HG02943 (cell line): ENCODE data around the gene FABP3.
"Not testable (repeated sequence)": the region's sequence is repeated elsewhere in the genome, so short reads cannot be mapped to it uniquely, and the experiment has no call there.

Experiments
- ATAC-seq: cut with Tn5 transposase; IDR thresholded peaks from one replicate; pipeline ENCODE4 v1.9.1; 2021; ENCODE audit warnings: mild to moderate bottlenecking, low read depth, moderate library complexity; ENCODE audit not compliant: unreplicated experiment

Gene FABP3

DNA sequence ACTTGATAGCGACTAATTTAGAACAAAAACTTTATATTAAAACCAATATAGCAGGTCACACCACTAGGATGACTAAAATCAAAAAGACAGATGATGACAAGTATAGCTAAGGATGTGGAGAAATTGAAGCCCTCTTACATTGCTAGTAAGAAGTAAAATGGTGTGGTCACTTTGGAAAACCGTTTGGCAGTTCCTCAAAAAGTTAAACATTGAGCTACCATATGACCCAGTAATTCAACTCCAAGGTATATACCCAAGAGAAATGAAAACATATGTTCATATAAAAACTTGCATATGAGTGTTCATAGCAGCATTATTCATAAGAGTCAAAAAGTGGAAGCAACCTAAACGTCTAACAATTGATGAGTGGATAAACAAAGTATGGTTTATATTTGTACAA is 27.1 kb upstream of the FABP3 start:
- ATAC-seq: no peak

DNA sequence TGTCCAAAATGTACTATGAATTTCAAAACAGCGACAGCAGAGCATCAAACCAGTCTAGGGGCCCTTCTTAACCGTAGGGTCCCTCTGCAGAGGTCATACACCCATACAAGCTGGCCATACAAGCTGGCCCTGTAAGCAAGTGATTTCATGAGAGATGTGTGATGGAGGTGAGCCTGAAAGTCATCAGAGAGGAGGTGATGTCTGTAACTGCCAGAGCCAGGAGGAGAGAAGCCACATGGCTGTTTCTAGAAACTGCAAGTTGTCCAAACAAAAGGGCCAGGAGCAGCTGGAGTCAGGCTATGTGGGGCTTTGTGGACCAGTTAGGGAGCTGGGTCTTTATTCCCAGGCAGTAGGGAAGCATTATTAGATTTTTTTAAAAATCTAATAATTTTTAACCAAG is 25.4 kb upstream of the FABP3 start:
- no peak for ATAC-seq

DNA sequence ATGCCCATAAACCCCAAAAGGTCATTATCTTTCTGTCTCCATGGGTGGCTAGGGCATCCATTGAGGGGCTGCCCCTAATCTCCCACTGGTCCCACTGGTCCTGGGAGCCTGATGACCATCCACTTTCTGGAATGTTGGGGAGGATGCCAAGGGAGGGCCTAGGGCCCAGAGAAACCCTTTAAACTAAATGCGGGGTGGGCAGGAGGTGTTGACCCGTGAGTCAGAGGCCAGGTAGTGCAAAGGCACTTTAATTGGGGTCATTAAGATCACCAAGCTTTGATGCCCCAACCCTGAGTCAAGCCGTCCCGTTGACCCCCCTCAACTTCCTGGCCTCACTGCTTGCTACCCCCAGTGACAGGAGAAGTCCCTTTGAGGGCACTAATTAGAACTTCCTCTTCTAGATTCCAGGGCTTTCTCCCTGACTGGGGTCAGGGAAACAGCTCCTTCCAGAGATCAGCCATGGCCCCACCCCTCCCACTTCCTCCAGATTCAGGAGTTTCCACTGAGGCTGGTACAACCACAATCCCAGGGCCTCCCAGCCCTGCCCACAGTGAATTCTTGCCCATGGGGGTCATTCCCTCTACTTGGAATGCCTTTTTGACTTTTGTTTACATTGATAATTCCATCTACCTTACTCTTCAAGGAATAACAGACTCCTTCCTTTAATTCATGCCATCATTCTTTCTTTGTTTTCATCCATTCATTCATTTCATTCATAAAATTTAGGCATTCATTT is 24.7 kb upstream of the FABP3 start:
- ATAC-seq: no peak

DNA sequence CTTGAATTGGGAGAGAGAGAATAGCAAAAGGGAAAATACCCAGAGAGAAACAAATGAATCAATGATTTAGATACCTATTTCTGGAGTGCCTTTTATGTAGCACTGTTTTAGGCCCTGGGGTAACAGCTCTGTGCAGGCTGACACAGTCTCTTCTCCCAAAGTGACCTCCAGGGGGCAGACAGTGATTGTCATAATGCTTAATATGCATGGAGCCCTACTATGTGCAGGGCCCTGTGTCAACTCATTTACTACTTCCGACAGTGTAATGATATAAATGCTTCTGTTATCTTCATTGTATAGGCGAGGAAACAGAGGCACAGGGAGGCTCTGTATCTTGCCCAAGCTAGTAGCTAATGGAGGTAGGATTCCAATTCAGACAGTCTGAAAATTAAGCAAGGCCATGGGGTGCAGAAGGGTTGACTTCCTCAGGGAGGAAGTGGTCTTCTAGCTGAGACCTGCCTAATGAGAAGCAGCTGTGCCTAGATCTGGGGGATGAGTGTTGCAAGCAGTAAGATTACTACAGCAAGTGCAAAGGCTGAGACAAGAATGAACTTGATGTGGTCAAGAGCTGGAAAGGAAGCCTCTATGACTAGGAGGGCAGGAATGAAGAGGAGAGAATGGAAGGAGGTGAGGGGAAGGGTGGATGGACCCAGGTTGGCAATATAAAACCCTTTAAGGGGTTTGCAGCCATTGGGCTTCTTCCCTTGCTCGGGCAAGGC is 23.9 kb upstream of the FABP3 start:
- ATAC-seq: no peak

DNA sequence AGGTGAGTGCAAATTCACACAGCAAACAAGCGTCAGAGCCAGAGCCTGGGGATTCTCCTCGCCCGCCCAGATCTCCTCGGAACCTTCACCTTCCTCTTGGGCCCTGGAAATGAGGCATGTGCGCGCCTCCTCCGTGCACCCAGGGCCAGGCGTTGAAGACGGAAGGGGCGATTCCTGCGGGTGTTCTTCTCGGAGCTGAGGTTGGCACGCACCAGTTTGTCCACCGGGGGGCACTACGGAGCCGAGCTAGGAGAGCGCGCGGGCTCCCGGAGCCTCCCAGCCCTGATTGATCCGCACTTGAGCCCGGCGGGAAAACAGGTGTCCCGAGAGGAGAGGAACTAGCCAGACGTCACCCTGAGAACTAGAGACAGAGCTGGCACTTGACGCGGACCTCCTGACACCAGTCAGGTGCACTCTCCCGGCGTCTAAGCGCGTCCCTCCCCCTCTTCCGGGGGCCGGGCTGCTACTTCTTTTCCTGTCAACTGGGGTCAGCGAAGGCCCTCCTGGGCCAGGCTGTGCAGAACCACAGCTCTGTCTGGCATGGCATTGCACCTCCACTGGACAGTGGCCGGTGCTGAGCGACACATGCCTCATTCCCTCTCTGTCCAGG is 21.8 kb upstream of the FABP3 start:
- no peak for ATAC-seq

DNA sequence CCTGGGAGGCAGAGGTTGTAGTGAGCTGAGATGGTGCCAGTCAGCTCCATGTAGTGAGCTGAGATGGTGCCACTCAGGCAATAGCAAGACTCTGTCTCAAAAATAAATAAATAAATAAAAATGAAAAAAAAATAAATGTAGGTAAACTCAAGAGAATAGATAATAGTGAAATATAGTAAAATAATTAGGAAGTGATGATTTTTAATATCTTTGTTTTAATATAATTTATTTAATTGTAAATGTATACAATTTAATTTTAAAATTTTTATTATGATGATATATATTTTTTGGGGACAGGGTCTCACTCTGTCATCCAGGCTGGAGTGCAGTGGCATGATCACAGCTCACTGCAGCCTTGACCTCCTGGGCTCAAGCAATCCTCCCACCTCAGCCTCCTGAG is 20.6 kb upstream of the FABP3 start:
- no peak for ATAC-seq

DNA sequence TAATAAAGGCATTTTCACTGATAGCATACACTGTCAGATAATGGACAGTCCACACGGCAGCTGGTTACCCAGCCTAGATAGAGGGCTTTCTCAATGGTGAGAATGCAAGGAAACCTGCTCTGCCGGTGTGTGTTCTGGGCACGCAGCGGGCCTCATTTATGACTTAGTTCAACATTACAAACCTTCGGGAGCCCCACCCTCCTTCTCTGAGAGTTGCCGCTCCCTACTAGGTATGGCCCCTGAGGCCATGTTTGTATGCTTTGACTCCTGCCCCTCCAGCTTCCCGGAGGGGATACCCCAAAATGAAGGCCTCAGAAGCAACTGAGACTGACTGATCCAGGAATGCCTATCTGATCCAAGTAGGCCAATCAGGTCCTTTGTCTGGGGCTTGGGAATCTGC is 17.2 kb upstream of the FABP3 start:
- ATAC-seq: no peak

DNA sequence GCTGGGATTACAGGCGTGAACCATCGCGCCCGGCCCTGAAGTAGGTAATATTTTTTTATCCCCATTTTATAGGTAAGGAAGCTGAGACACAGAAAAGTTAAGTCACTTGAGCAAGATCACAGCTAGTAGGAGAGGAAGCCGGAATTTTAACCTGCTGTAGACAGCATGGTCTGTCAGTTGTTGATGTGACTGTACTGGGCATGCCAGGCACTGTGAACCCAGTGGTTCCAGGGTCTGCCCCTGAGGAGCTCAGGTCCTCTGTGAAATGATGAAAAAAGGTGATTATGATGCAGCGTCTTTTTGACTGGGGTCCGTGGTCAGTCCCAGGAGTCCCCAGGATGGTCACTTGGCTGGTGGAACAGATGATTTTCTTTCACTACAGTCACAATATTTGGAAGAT is 16.7 kb upstream of the FABP3 start:
- no peak for ATAC-seq

DNA sequence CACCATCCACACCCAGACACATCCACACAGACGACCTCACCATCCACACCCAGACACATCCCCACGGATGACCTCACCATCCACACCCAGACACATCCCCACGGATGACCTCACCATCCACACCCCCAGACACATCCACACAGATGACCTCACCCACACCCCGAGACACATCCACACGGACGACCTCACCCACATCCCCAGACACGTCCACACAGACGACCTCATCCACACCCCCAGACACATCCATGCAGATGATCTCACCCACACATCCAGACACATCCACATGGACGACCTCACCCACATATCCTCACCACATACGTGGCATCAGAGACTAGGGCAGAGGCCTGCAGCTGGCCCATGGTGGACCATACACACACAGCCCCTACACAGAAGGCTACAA is 14.7 kb upstream of the FABP3 start:
- ATAC-seq: no peak

DNA sequence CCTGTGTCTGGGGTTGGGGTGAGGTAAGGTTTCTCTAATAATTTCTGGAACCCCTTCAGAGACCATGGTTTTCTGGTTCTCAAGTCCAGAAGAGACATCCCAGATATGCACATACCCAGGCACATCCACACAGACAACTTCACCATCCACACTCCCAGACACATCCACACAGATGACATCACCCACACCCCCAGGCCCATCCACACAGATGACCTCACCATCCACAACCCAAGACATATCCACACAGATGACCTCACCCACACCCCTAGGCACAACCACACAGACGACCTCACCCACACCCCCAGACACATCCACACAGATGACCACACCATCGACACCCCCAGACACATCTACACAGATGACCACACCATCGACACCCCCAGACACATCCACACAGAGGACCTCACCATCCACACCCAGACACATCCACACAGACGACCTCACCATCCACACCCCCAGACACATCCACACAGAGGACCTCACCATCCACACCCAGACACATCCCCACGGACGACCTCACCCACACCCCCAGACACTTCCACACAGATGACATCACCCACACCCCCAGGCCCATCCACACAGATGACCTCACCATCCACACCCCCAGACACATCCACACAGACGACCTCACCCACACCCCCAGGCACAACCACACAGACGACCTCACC is 13.8 kb upstream of the FABP3 start:
- ATAC-seq: not testable (repeated sequence)

DNA sequence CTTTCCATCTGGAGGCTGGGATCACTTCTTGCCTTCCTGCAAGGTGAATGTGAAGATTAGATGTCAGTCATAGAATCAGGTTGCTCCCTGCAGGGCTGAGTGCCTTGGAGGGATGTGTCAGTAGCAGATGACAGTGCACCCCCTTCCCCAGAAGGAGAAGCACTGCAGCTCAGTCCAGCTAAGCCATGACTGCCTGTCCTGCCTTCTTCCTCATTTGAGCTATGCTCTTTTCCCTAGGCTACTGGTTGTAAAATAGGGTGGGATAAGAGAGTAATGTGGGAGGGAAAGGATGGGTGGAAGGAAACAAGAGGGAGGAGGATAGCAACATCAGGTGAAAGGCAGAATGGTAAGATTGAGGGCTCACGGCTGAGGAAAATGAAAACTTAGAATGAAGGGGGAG is 11.1 kb upstream of the FABP3 start:
- ATAC-seq: no peak

DNA sequence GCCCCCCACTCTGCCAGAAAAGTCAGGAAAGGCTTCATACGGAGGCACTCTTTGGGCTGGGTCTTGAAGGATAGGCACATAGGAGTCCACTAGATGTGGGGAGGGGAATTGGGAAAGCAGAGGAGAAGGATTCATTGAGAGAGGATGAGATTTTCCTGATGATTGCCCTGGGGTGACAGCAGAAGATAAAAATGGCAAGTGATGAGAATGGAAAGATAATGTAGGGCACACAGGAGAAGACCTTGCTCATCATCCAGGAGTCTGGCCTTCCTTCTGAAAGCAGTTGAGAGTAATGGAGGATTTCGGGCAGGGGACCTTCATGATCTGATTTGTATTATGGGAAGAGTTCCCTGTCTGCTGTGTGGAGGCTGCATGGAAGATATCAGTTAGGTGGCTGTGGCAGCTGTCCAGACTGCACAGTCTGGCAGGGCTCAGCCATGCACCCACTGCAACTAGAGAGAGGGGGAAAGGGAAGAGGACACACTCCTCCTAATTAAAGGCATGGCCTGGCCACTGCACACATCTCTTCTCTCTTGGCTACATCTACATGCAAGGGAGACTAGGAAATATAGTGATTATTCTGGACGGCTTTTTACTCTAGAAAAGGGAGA is 9.6 kb upstream of the FABP3 start:
- no peak for ATAC-seq

DNA sequence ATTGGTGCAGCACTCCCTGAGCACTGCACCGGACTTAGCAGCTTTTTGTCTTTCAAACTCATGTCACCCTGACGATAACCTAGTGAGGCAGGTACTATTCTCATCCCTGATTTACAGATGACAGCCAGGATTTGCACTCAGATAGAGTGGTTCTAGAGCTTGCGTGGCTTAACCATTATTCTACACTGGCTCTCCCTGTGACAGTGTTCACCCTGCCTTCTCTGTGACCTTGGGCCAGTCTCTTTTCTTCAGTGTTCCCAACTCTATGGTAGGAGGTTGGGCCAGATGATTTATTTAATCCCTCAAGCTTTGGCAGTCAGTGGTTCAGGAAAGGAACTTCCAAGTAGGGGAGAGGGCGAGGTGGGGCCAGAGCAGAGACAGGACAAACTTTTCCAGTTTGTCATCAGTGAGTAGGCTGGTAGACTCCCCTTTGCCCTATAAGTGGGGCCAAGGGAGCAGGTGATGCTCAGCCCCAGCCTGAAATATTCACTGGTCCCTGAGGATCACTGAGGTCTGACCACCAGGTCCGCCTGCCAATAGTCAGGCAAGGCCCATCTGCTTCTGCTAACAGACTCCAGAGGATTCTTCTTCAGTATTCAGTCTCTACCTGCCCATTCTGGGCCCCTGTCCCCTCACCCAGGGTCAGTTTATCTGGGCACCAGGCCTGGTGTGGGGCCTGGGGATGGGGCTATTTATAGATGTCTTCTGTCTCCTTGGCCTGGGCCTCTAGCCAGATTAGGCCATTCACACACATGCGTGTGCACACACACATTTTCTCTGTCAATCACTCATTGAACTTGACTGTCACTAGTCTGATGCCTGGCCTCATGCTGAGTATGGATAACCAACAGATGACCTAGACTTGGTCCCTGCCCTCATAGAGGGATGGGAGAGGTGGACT is 8.8 kb upstream of the FABP3 start:
- ATAC-seq: no peak

DNA sequence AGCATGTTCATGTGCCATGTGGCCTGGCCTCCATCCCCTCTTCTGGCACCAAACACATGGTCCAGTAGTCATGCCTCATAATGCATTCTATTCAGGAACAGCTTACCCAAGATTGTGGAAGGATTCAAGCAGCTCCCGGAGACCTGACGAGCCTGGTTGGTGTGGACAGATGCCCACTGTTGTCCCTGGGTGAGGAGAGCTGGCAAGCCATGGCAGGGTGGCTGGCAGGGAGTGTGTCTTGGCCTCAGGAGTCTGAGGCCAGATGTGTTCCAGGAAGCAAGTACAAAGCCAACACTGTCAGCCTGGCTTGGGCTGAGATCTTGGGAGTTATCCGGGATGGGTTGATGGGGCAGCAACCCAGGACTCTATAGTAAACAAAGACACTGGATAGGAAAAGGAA is 7.3 kb upstream of the FABP3 start:
- ATAC-seq: no peak

DNA sequence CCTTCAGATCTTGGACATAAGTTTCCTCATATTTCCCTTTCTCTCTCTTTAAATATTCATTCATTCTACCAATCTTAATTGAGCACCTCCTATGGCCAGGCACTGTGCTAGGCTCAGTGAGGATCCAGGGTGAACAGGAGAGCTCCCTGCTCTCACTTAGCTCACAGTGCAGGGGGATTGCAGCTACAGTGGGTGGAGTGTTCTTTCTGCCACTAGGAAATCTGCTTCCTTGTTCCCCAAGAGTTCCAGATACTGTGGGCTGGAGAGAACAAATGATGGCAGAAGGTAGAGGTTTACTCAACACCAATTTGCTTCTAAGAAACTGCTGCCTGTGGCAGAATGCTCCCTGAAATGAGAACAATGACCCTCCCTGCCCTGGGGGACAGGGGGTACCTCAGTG is 5.1 kb upstream of the FABP3 start:
- ATAC-seq: no peak

DNA sequence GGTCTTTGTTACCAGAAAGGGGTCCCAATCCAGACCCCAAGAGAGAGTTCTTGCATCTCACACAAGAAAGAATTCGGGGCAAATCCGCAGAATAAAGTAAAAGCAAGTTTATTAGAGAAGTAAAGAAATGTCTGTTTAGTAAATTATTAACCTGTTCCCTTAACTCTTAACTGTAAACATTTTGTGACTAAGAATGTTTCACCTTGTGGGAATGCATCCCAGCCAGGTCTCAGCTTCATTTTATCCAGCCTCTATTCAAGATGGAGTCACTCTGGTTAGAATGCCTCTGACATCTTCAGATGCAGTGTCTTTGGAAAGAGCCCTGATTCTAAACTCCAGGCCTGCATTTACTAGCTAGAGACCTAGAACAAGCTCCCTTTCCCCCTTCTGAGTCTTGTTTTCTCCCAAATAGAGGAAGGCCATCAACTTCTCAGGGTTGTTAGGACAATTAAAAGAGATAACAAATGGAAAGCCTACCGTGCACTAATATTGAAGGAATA is 4.5 kb upstream of the FABP3 start:
- no peak for ATAC-seq

DNA sequence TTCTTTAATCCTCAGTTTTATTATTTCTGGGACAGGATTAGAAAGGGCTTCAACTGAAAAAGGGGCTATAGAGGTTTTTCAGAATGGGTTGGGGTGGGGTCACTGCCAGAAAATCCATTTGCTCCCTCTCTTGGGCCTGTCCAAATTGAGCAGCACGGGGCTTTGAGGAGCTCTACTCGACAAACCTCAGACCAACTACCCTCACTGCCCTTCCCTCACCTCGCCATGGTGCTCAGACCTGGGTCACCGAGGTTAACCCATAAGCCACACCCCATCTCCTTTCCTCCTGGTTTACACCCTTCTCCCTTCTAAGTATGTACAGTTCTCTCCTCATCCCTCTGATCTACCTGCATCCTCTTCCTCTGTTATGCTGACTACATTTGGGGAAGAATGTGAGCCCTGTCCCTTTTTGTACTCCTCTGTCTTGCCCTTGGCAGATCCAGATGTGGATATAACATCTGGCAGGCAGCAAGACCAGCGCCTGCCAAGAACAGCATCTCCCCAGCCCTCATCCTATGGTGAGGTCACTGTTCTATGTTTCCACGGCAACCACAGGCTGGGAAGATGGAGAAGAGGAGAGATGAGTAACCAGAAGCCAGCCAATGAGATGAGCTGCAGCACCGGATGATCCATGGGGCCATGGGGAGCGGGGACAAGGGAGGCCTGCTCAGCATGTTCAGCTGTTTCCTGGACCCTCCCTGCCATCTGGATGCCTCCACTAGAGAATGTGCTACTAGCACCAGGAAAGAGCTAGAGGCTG is 3.7 kb upstream of the FABP3 start:
- ATAC-seq: no peak

DNA sequence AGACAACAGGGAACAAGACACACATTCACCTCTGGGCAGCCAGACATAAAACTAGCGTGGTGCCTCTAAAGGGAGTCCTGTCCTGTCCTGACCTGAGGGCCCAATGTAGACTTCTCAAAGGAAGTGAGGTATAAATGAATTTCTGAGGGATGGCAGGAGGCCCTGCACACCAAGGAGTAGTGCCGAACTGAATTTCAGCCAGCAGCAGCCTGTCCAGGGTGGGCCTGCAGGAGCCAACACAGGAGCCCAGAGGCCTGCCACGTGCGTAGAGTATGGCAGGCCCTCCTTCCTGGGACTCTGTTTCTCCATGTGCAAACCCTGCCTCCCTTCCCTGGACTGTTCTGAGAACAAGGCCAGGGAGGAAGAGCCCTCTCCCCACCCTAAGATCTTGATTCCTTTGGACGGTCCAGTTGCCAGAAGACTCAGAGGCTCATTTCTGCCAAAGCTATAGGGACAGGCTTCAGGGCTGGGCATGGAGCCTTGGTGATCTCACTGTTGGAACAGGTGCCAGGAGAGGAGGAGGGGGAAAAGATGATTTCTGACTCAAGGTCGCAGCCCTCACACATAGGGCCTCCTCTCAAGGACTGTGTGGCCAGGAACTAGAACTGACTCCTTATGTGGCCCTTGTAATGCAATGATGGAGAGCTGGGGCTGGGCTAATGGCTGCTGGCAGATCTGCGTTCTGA is 1.8 kb upstream of the FABP3 start:
- no peak for ATAC-seq
